HCEC 1CT (cell line): ENCODE data around the gene SORCS2.
"Not testable (repeated sequence)": the region's sequence is repeated elsewhere in the genome, so short reads cannot be mapped to it uniquely, and the experiment has no call there.

Experiments
- DNase-seq: peaks from one replicate; pipeline ENCODE4 v3.0.0-alpha.2; 2017

SORCS2 gene

GRCh38 chr4:7434141-7434765 is 241.9 kb downstream of the SORCS2 start:
- DNase-seq = no peak

GRCh38 chr4:7434766-7435150 is 242.4 kb downstream of the SORCS2 start, which contains the start of gene PSAPL1:
PSAPL1 (minus strand) TSS chr4:7434930; CDS start chr4:7434879, 51 bp downstream.
- no peak for DNase-seq

GRCh38 chr4:7435471-7436061 is 243.2 kb downstream of the SORCS2 start:
- no peak for DNase-seq

GRCh38 chr4:7436256-7436655 is 243.9 kb downstream of the SORCS2 start:
- DNase-seq = no peak

GRCh38 chr4:7439699-7440098 is 247.4 kb downstream of the SORCS2 start:
- DNase-seq = no peak

- DNase-seq = no peak
Measured at GRCh38 chr4:7441201-7441600, 248.9 kb downstream of the SORCS2 start.

GRCh38 chr4:7442574-7443162 is 250.3 kb downstream of the SORCS2 start:
- DNase-seq = no peak

GRCh38 chr4:7444314-7444713 is 252.0 kb downstream of the SORCS2 start:
- DNase-seq = no peak

- DNase-seq = no peak
Measured at GRCh38 chr4:7444731-7445130, 252.4 kb downstream of the SORCS2 start.

- no peak for DNase-seq
Measured at GRCh38 chr4:7447236-7447635, 254.9 kb downstream of the SORCS2 start.

- DNase-seq = no peak
Measured at GRCh38 chr4:7448036-7448435, 255.7 kb downstream of the SORCS2 start.

GRCh38 chr4:7450775-7451433 is 258.6 kb downstream of the SORCS2 start:
- no peak for DNase-seq

- no peak for DNase-seq
Measured at GRCh38 chr4:7451434-7451789, 259.1 kb downstream of the SORCS2 start.

- no peak for DNase-seq
Measured at GRCh38 chr4:7451800-7452199, 259.5 kb downstream of the SORCS2 start.

GRCh38 chr4:7452802-7453201 is 260.5 kb downstream of the SORCS2 start:
- DNase-seq = not testable (repeated sequence)

GRCh38 chr4:7457201-7458065 is 265.1 kb downstream of the SORCS2 start:
- DNase-seq = no peak

GRCh38 chr4:7458066-7458425 is 265.7 kb downstream of the SORCS2 start:
- no peak for DNase-seq

GRCh38 chr4:7458477-7458876 is 266.1 kb downstream of the SORCS2 start:
- DNase-seq = no peak

GRCh38 chr4:7459471-7459870 is 267.1 kb downstream of the SORCS2 start:
- no peak for DNase-seq

- no peak for DNase-seq
Measured at GRCh38 chr4:7460566-7460965, 268.2 kb downstream of the SORCS2 start.

- no peak for DNase-seq
Measured at GRCh38 chr4:7461230-7461629, 268.9 kb downstream of the SORCS2 start.

- DNase-seq = no peak
Measured at GRCh38 chr4:7462509-7462971, 270.2 kb downstream of the SORCS2 start.
